ENCODE data around the gene KIF1C. TPM values are rescaled to one million over a fixed set of nuclear protein-coding genes. Genes with fewer than 3 reads are reported as not detected.

KIF1C gene
- total and polyA plus RNA-seq, 5 donors, result 406 to 727 (median 546) TPM

GRCh38 chr17:4986403-4986802, 11.3 kb upstream of the KIF1C start:
- 37% methylated on average over 5 of the region's 5 CpGs for WGBS
- peak; percentile 2 to 41 for ATAC-seq
- H3K4me3 ChIP-seq (ENCODE audit: low read length), result peak overlapping the region; percentile 81
- peak overlapping the region; percentile 85 for H3K27ac ChIP-seq (ENCODE audit: low read length)
- no peaks in the 10 kb centered on the region for H3K9me3 ChIP-seq (ENCODE audit: control insufficient read depth, low read length)
- DNase-seq, result peak in 2 of 3 donors; percentile 53 to 54
- H3K4me1 ChIP-seq (ENCODE audit: control insufficient read depth, insufficient read depth, low read length), result peaks cover 2% of the 10 kb centered on the region
- no peaks in the 10 kb centered on the region for H3K27me3 ChIP-seq (ENCODE audit: control insufficient read depth, insufficient read depth)
- intact Hi-C loops (cut with DNase I), result loop anchor here (5.0 to 10.0 kb wide), 4 partner anchors 52 to 79 kb away; partner anchors contain the start of gene GP1BA (in 1 of the 4)

- H3K4me1 ChIP-seq (ENCODE audit: control insufficient read depth, insufficient read depth, low read length), result peaks cover 2% of the 10 kb centered on the region
- peak; percentile 94 to 98 (median 97) for DNase-seq
- H3K27me3 ChIP-seq (ENCODE audit: control insufficient read depth, insufficient read depth), result no peaks in the 10 kb centered on the region
- peak within 1 kb of the TSS; percentile 85 for H3K27ac ChIP-seq (ENCODE audit: low read length)
- H3K9me3 ChIP-seq (ENCODE audit: control insufficient read depth, low read length), result no peaks in the 10 kb centered on the region
- H3K4me3 ChIP-seq (ENCODE audit: low read length), result peak within 1 kb of the TSS; percentile 81
- peak; percentile 96 for ATAC-seq
- WGBS, result under 1% methylated on average over 78 of the region's 78 CpGs
- intact Hi-C loops (cut with DNase I), result loop anchor here (5.0 to 10.0 kb wide), 4 partner anchors 52 to 80 kb away; partner anchors contain the start of gene GP1BA (in 1 of the 4)
Measured at GRCh38 chr17:4986951-4987766, 10.6 kb upstream of the KIF1C start, which contains the start of gene CAMTA2. Gene CAMTA2, minus strand, starts transcription at chr17:4987675. Its CDS starts 1,453 bp downstream, at chr17:4986222.

- peak; percentile 67 to 79 (median 71) for DNase-seq
- intact Hi-C loops (cut with DNase I), result loop anchor here (5.0 to 10.0 kb wide), 4 partner anchors 53 to 81 kb away; partner anchors contain the start of gene GP1BA (in 1 of the 4)
Measured at GRCh38 chr17:4987767-4988567, 9.8 kb upstream of the KIF1C start.

GRCh38 chr17:4994081-4994595, 3.6 kb upstream of the KIF1C start:
- 84% methylated on average over 6 of the region's 6 CpGs for WGBS
- ATAC-seq, result no peak
- Histone ChIP-seq H3K9me3 (ENCODE audit: control insufficient read depth, low read length) (no peaks in the 10 kb centered on the region), H3K4me3 (ENCODE audit: low read length) (no peak overlapping the region), H3K4me1 (ENCODE audit: control insufficient read depth, insufficient read depth, low read length) (no peaks in the 10 kb centered on the region), H3K27me3 (ENCODE audit: control insufficient read depth, insufficient read depth) (no peaks in the 10 kb centered on the region), H3K27ac (ENCODE audit: low read length) (no peak overlapping the region)
- intact Hi-C loops (cut with DNase I), result no loop called here
- no peak for DNase-seq

More at GRCh38 chr17:4987767-4988567, 9.8 kb upstream of the KIF1C start:
- H3K9me3 ChIP-seq (ENCODE audit: control insufficient read depth, low read length), result no peaks in the 10 kb centered on the region
- H3K4me1 ChIP-seq (ENCODE audit: control insufficient read depth, insufficient read depth, low read length), result peaks cover 2% of the 10 kb centered on the region
- peak overlapping the region; percentile 85 for H3K27ac ChIP-seq (ENCODE audit: low read length)
- under 1% methylated on average over 30 of the region's 30 CpGs for WGBS
- peak; percentile 9 to 23 for ATAC-seq
- H3K4me3 ChIP-seq (ENCODE audit: low read length), result peak overlapping the region; percentile 81
- no peaks in the 10 kb centered on the region for H3K27me3 ChIP-seq (ENCODE audit: control insufficient read depth, insufficient read depth)

GRCh38 chr17:4998027-4998731, 429 bp downstream of the KIF1C start:
- under 1% methylated on average over 55 of the region's 55 CpGs for WGBS
- peak overlapping the region; percentile 94 for H3K27ac ChIP-seq (ENCODE audit: low read length)
- DNase-seq, result peak; percentile 66 to 86 (median 86)
- intact Hi-C loops (cut with DNase I), result no loop called here
- peak overlapping the region; percentile 89 for H3K4me3 ChIP-seq (ENCODE audit: low read length)
- no peaks in the 10 kb centered on the region for H3K9me3 ChIP-seq (ENCODE audit: control insufficient read depth, low read length)
- ATAC-seq, result peak; percentile 3 to 12
- H3K27me3 ChIP-seq (ENCODE audit: control insufficient read depth, insufficient read depth), result no peaks in the 10 kb centered on the region
- H3K4me1 ChIP-seq (ENCODE audit: control insufficient read depth, insufficient read depth, low read length), result no peaks in the 10 kb centered on the region

GRCh38 chr17:4998732-4999429, 1.1 kb downstream of the KIF1C start:
- Histone ChIP-seq H3K27me3 (ENCODE audit: control insufficient read depth, insufficient read depth) (no peaks in the 10 kb centered on the region), H3K9me3 (ENCODE audit: control insufficient read depth, low read length) (no peaks in the 10 kb centered on the region), H3K4me3 (ENCODE audit: low read length) (peak overlapping the region; percentile 89), H3K27ac (ENCODE audit: low read length) (peak overlapping the region; percentile 94), H3K4me1 (ENCODE audit: control insufficient read depth, insufficient read depth, low read length) (no peaks in the 10 kb centered on the region)
- peak; percentile 0 to 2 for ATAC-seq
- intact Hi-C loops (cut with DNase I), result no loop called here
- WGBS, result 14% methylated on average over 14 of the region's 14 CpGs
- DNase-seq, result peak in 1 of 3 donors; percentile 68

- intact Hi-C loops (cut with DNase I), result no loop called here
- peak overlapping the region; percentile 89 for H3K4me3 ChIP-seq (ENCODE audit: low read length)
- no peaks in the 10 kb centered on the region for H3K27me3 ChIP-seq (ENCODE audit: control insufficient read depth, insufficient read depth)
- 47% methylated on average over 12 of the region's 12 CpGs for WGBS
- peak in 1 of 2 donors; percentile 1 for ATAC-seq
- peak in 1 of 3 donors; percentile 50 for DNase-seq
- no peaks in the 10 kb centered on the region for H3K4me1 ChIP-seq (ENCODE audit: control insufficient read depth, insufficient read depth, low read length)
- H3K27ac ChIP-seq (ENCODE audit: low read length), result peak overlapping the region; percentile 94
- no peaks in the 10 kb centered on the region for H3K9me3 ChIP-seq (ENCODE audit: control insufficient read depth, low read length)
Measured at GRCh38 chr17:4999430-5000093, 1.8 kb downstream of the KIF1C start.

- intact Hi-C loops (cut with DNase I), result no loop called here
- H3K9me3 ChIP-seq (ENCODE audit: control insufficient read depth, low read length), result no peaks in the 10 kb centered on the region
- peak overlapping the region; percentile 94 for H3K27ac ChIP-seq (ENCODE audit: low read length)
- H3K4me1 ChIP-seq (ENCODE audit: control insufficient read depth, insufficient read depth, low read length), result no peaks in the 10 kb centered on the region
- H3K27me3 ChIP-seq (ENCODE audit: control insufficient read depth, insufficient read depth), result no peaks in the 10 kb centered on the region
- WGBS, result 52% methylated on average over 11 of the region's 11 CpGs
- peak overlapping the region; percentile 89 for H3K4me3 ChIP-seq (ENCODE audit: low read length)
- DNase-seq (peak; percentile 87 to 94 (median 93)), ATAC-seq (peak; percentile 58 to 63)
Measured at GRCh38 chr17:5000237-5000639, 2.5 kb downstream of the KIF1C start.

- intact Hi-C loops (cut with DNase I), result no loop called here
Measured at GRCh38 chr17:5002121-5002788, 4.5 kb downstream of the KIF1C start.

More at GRCh38 chr17:5002121-5002788, 4.5 kb downstream of the KIF1C start:
- Histone ChIP-seq H3K27me3 (ENCODE audit: control insufficient read depth, insufficient read depth) (no peaks in the 10 kb centered on the region), H3K4me3 (ENCODE audit: low read length) (no peak overlapping the region), H3K4me1 (ENCODE audit: control insufficient read depth, insufficient read depth, low read length) (no peaks in the 10 kb centered on the region), H3K27ac (ENCODE audit: low read length) (no peak overlapping the region), H3K9me3 (ENCODE audit: control insufficient read depth, low read length) (no peaks in the 10 kb centered on the region)
- 90% methylated on average over 20 of the region's 20 CpGs for WGBS
- DNase-seq (no peak), ATAC-seq (no peak)
